Middle frontal gyrus (tissue), 1 donor: Measurements from ENCODE around the gene GREB1.

Source experiments
- DNase-seq: peaks from one replicate; pipeline ENCODE4 v3.0.0-alpha.2; 2015; ENCODE audit warnings: low spot score; ENCODE audit errors: extremely low spot score

The GREB1 gene

GRCh38 chr2:11512431-11512830 is 21.4 kb upstream of the GREB1 start:
- no peak for DNase-seq

GRCh38 chr2:11513319-11513718 is 20.5 kb upstream of the GREB1 start:
- no peak for DNase-seq

GRCh38 chr2:11514081-11514730 is 19.6 kb upstream of the GREB1 start:
- no peak for DNase-seq

- DNase-seq, result no peak
Observed at GRCh38 chr2:11514904-11515303, 18.9 kb upstream of the GREB1 start.

GRCh38 chr2:11515490-11515981 is 18.3 kb upstream of the GREB1 start:
- no peak for DNase-seq

GRCh38 chr2:11516984-11517648 is 16.7 kb upstream of the GREB1 start:
- no peak for DNase-seq

- no peak for DNase-seq
Observed at GRCh38 chr2:11517906-11518305, 15.9 kb upstream of the GREB1 start.

GRCh38 chr2:11520092-11520693 is 13.7 kb upstream of the GREB1 start:
- no peak for DNase-seq

- no peak for DNase-seq
Observed at GRCh38 chr2:11521775-11522174, 12.1 kb upstream of the GREB1 start.

- no peak for DNase-seq
Observed at GRCh38 chr2:11524470-11524869, 9.4 kb upstream of the GREB1 start.

- DNase-seq, result no peak
Observed at GRCh38 chr2:11525762-11526161, 8.1 kb upstream of the GREB1 start.

GRCh38 chr2:11527001-11527400 is 6.8 kb upstream of the GREB1 start:
- no peak for DNase-seq

- DNase-seq, result no peak
Observed at GRCh38 chr2:11528228-11528627, 5.6 kb upstream of the GREB1 start.

GRCh38 chr2:11530864-11531465 is 2.9 kb upstream of the GREB1 start:
- DNase-seq, result no peak

GRCh38 chr2:11532416-11533055 is 1.3 kb upstream of the GREB1 start:
- no peak for DNase-seq

- DNase-seq, result no peak
Observed at GRCh38 chr2:11534071-11534745, 363 bp downstream of the GREB1 start.

- no peak for DNase-seq
Observed at GRCh38 chr2:11534746-11535484, 1.1 kb downstream of the GREB1 start.

- DNase-seq, result no peak
Observed at GRCh38 chr2:11535899-11536344, 2.1 kb downstream of the GREB1 start.

GRCh38 chr2:11537951-11538350 is 4.1 kb downstream of the GREB1 start:
- DNase-seq, result no peak
